Small intestine (tissue), 7 donors: Measurements from ENCODE around the gene IL1RAPL1. TPM values are rescaled to one million over a fixed set of nuclear protein-coding genes. Genes with fewer than 3 reads are reported as not detected.

Experiments
- DNase-seq, 2 donors: peaks; one replicate each; pipeline versions ENCODE4 v3.0.0 to v3.0.0-alpha.2; 2013
- FAIRE-seq: peaks from 2 replicates; lab custom pipeline; 2012; peaks lifted over from hg19 to GRCh38; lab: Jason Lieb, UNC
- H3K27ac ChIP-seq, 3 donors: one replicate each; pipeline ENCODE4 v1.5.1; 2013; ENCODE audit warnings: low read length in 2 of 3, mild to moderate bottlenecking in 2 of 3, control low read depth in 1 of 3, inconsistent platforms in 1 of 3, low read depth in 1 of 3, moderate library complexity in 1 of 3
- H3K27me3 ChIP-seq, 3 donors: one replicate each; pipeline ENCODE4 v1.6.1; 2013; ENCODE audit warnings: low read length in 3 of 3, inconsistent platforms in 1 of 3; ENCODE audit not compliant: control insufficient read depth in 3 of 3, insufficient read depth in 3 of 3
- H3K36me3 ChIP-seq, 3 donors: one replicate each; pipeline ENCODE4 v1.6.1; 2013; ENCODE audit warnings: low read length in 3 of 3, inconsistent platforms in 1 of 3, low read depth in 1 of 3, mild to moderate bottlenecking in 1 of 3, moderate library complexity in 1 of 3; ENCODE audit not compliant: control insufficient read depth in 3 of 3, insufficient read depth in 2 of 3
- H3K4me1 ChIP-seq, 3 donors: one replicate each; pipeline ENCODE4 v1.6.1; 2013; ENCODE audit warnings: low read length in 2 of 3, inconsistent platforms in 1 of 3, low read depth in 1 of 3, mild to moderate bottlenecking in 1 of 3, moderate library complexity in 1 of 3; ENCODE audit not compliant: control insufficient read depth in 3 of 3, insufficient read depth in 2 of 3
- H3K4me3 ChIP-seq, 3 donors: one replicate each; pipeline ENCODE4 v1.5.1; 2013; ENCODE audit warnings: low read length in 3 of 3, control low read depth in 1 of 3, inconsistent platforms in 1 of 3, low read depth in 1 of 3, mild to moderate bottlenecking in 1 of 3, moderate library complexity in 1 of 3
- H3K9me3 ChIP-seq, 2 donors: one replicate each; pipeline ENCODE4 v1.6.1; 2013; ENCODE audit warnings: low read depth in 1 of 2, low read length in 1 of 2; ENCODE audit not compliant: control insufficient read depth in 2 of 2, insufficient read depth in 1 of 2
- WGBS, 3 donors: extraction: QIAGEN DNeasy Blood & Tissue Kit; methylation state at CpG; one replicate each; pipeline ENCODE4 v1.1.7; 2013; 5-methylcytosine and 5-hydroxymethylcytosine counted together
- polyA plus RNA-seq, 4 donors: library from polyadenylated mRNA; stranded (reverse) in 3 of 4; unstranded in 1 of 4; fragments of 200-250 nt in 3 of 4; fragments of 120-200 nt in 1 of 4; gene quantifications; one replicate each; pipeline versions ENCODE4 v1.2.1 to v1.2.3, GENCODE V29; 2013
- donor health status: healthy with polysubstance abuse.
- donor health status: control.
- donor health status: control.
- donor health status: Bipolar disorder and iron deficiency.
- donor health status: healthy.

The IL1RAPL1 gene
- polyA plus RNA-seq, 4 donors = 0.04 to 0.27 TPM; not detected in 2

GRCh38 chrX:29196501-29196900 is 609.3 kb downstream of the IL1RAPL1 start:
- no peak overlapping the region for H3K4me3 ChIP-seq
- H3K36me3 ChIP-seq = no peaks in the 10 kb centered on the region
- H3K4me1 ChIP-seq = no peaks in the 10 kb centered on the region
- H3K27me3 ChIP-seq = peaks cover 0 to 3% (median 0%) of the 10 kb centered on the region in 3 donors
- no peaks in the 10 kb centered on the region for H3K9me3 ChIP-seq
- DNase-seq (no peak), FAIRE-seq (no peak)
- no peak overlapping the region for H3K27ac ChIP-seq

GRCh38 chrX:29215251-29215650 is 628.0 kb downstream of the IL1RAPL1 start:
- DNase-seq (no peak), FAIRE-seq (no peak)
- Histone ChIP-seq H3K36me3 (no peaks in the 10 kb centered on the region), H3K27me3 (no peaks in the 10 kb centered on the region), H3K9me3 (no peaks in the 10 kb centered on the region), H3K4me1 (no peaks in the 10 kb centered on the region), H3K4me3 (no peak overlapping the region), H3K27ac (no peak overlapping the region)
- WGBS, 3 donors = 83 to 92% (median 85%) methylated on average over 4 of the region's 4 CpGs

GRCh38 chrX:29225670-29226069 is 638.4 kb downstream of the IL1RAPL1 start:
- Histone ChIP-seq H3K9me3 (no peaks in the 10 kb centered on the region), H3K27ac (no peak overlapping the region), H3K36me3 (no peaks in the 10 kb centered on the region), H3K27me3 (no peaks in the 10 kb centered on the region), H3K4me1 (no peaks in the 10 kb centered on the region), H3K4me3 (no peak overlapping the region)
- WGBS, 3 donors = 37 to 67% (median 50%) methylated on average over 2 of the region's 2 CpGs
- DNase-seq (no peak), FAIRE-seq (no peak)

GRCh38 chrX:29229802-29230201 is 642.6 kb downstream of the IL1RAPL1 start:
- 40 to 78% (median 42%) methylated on average over 2 of the region's 2 CpGs for WGBS, 3 donors
- no peaks in the 10 kb centered on the region for H3K4me1 ChIP-seq
- no peaks in the 10 kb centered on the region for H3K9me3 ChIP-seq
- no peak overlapping the region for H3K27ac ChIP-seq
- no peaks in the 10 kb centered on the region for H3K27me3 ChIP-seq
- no peaks in the 10 kb centered on the region for H3K36me3 ChIP-seq
- no peak for FAIRE-seq
- no peak for DNase-seq
- no peak overlapping the region for H3K4me3 ChIP-seq

- H3K36me3 ChIP-seq = no peaks in the 10 kb centered on the region
- no peak overlapping the region for H3K27ac ChIP-seq
- H3K9me3 ChIP-seq = no peaks in the 10 kb centered on the region
- FAIRE-seq (peak; percentile 71), DNase-seq (no peak)
- 34 to 63% (median 35%) methylated on average over 2 of the region's 2 CpGs for WGBS, 3 donors
- no peak overlapping the region for H3K4me3 ChIP-seq
- H3K27me3 ChIP-seq = no peaks in the 10 kb centered on the region
- H3K4me1 ChIP-seq = no peaks in the 10 kb centered on the region
Measured at GRCh38 chrX:29231800-29232199, 644.6 kb downstream of the IL1RAPL1 start.

- Histone ChIP-seq H3K27ac (no peak overlapping the region), H3K36me3 (no peaks in the 10 kb centered on the region), H3K4me3 (no peak overlapping the region), H3K9me3 (no peaks in the 10 kb centered on the region), H3K27me3 (no peaks in the 10 kb centered on the region), H3K4me1 (no peaks in the 10 kb centered on the region)
- FAIRE-seq = no peak
- WGBS, 3 donors = 73 to 89% (median 79%) methylated on average over 7 of the region's 7 CpGs
- DNase-seq = no peak
Measured at GRCh38 chrX:29233592-29234183, 646.4 kb downstream of the IL1RAPL1 start.

GRCh38 chrX:29237972-29238371 is 650.7 kb downstream of the IL1RAPL1 start:
- H3K27ac ChIP-seq = no peak overlapping the region
- no peaks in the 10 kb centered on the region for H3K4me1 ChIP-seq
- H3K9me3 ChIP-seq = no peaks in the 10 kb centered on the region
- WGBS, 3 donors = 62 to 82% (median 73%) methylated on average over 6 of the region's 6 CpGs
- no peak overlapping the region for H3K4me3 ChIP-seq
- no peak for DNase-seq
- no peak for FAIRE-seq
- no peaks in the 10 kb centered on the region for H3K27me3 ChIP-seq
- no peaks in the 10 kb centered on the region for H3K36me3 ChIP-seq

GRCh38 chrX:29241809-29242208 is 654.6 kb downstream of the IL1RAPL1 start:
- FAIRE-seq (no peak), DNase-seq (no peak)
- WGBS, 3 donors = 26 to 55% (median 37%) methylated on average over 2 of the region's 2 CpGs
- no peaks in the 10 kb centered on the region for H3K4me1 ChIP-seq
- no peak overlapping the region for H3K4me3 ChIP-seq
- H3K9me3 ChIP-seq = no peaks in the 10 kb centered on the region
- no peaks in the 10 kb centered on the region for H3K27me3 ChIP-seq
- H3K36me3 ChIP-seq = no peaks in the 10 kb centered on the region
- H3K27ac ChIP-seq = no peak overlapping the region

- Histone ChIP-seq H3K27me3 (no peaks in the 10 kb centered on the region), H3K4me1 (no peaks in the 10 kb centered on the region), H3K4me3 (no peak overlapping the region), H3K36me3 (no peaks in the 10 kb centered on the region), H3K9me3 (no peaks in the 10 kb centered on the region), H3K27ac (no peak overlapping the region)
- 64 to 86% (median 66%) methylated on average over 4 of the region's 4 CpGs for WGBS, 3 donors
- FAIRE-seq = no peak
- no peak for DNase-seq
Measured at GRCh38 chrX:29242856-29243255, 655.6 kb downstream of the IL1RAPL1 start.
